Nephron progenitor cell (in vitro differentiated cells): Measurements from ENCODE around the gene CA10.

Experiments used
- DNase-seq: peaks from one replicate; pipeline ENCODE4 v3.0.0; 2021
- H3K27ac Mint-ChIP-seq: 2 replicates; pipeline ENCODE4 v1.8.0; 2021; ENCODE audit warnings: mild to moderate bottlenecking, moderate library complexity, mixed read lengths
- H3K27me3 Mint-ChIP-seq: 2 replicates; pipeline ENCODE4 v1.8.0; 2021; ENCODE audit warnings: mild to moderate bottlenecking, low read depth, mixed read lengths; ENCODE audit not compliant: poor library complexity
- H3K36me3 Mint-ChIP-seq: 2 replicates; pipeline ENCODE4 v1.8.0; 2021; ENCODE audit warnings: low read depth, mixed read lengths
- H3K4me1 Mint-ChIP-seq: 2 replicates; pipeline ENCODE4 v1.8.0; 2021; ENCODE audit warnings: mixed read lengths
- H3K4me3 Mint-ChIP-seq: 2 replicates; pipeline ENCODE4 v1.8.0; 2021; ENCODE audit warnings: mild to moderate bottlenecking, moderate library complexity, mixed read lengths
- H3K9me3 Mint-ChIP-seq: 2 replicates; pipeline ENCODE4 v1.8.0; 2021; ENCODE audit warnings: mild to moderate bottlenecking, moderate library complexity, mixed read lengths
- TF ChIP-seq, protein P1 (sequence below): fragments of 200-600 bp; sonication (generic); IDR thresholded peaks from 2 replicates; pipeline ENCODE4 v1.5.0; 2021; ENCODE audit warnings: antibody characterized with exemption

CA10 gene

DNA sequence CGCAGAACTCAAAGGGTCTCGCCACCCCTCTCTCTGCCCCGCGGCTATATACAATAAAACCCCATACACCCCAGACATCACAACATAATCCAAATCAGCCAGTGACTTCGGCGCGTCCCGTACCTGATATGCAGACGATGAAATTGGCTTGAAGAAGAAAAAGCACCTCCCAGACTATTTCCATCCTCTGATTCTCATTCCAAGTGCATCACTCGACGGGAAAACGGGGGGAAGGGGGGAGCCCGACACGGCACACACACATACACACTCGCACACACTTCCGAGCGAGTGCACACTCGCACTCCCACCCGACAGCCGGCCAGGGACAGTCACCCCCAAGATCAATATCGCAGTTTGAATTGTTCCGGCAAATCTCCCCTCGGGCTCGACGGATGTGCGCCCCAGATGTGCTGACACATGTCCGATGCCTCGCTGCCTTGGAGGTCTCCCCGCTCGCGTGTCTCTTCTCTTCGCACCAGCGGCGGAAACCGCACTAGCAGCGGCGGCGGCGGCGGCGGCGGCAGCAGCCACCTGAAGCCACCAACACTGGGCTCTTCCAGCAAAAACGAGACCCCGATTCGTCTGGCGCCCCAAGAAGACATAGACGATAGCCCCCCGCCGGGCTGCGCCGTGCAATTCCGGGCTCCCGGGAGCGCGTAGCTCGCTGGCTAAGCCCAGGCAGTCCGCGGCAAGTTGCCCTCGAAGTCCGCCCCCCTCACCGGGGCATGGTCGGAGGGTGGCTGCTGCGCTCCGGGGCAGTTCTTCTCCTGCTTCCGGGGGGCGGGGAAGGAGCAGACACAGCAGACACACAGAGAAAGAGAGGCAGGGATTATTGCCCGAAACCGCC lies 688 bp downstream of the CA10 start:
- TF ChIP-seq, protein P1, sequence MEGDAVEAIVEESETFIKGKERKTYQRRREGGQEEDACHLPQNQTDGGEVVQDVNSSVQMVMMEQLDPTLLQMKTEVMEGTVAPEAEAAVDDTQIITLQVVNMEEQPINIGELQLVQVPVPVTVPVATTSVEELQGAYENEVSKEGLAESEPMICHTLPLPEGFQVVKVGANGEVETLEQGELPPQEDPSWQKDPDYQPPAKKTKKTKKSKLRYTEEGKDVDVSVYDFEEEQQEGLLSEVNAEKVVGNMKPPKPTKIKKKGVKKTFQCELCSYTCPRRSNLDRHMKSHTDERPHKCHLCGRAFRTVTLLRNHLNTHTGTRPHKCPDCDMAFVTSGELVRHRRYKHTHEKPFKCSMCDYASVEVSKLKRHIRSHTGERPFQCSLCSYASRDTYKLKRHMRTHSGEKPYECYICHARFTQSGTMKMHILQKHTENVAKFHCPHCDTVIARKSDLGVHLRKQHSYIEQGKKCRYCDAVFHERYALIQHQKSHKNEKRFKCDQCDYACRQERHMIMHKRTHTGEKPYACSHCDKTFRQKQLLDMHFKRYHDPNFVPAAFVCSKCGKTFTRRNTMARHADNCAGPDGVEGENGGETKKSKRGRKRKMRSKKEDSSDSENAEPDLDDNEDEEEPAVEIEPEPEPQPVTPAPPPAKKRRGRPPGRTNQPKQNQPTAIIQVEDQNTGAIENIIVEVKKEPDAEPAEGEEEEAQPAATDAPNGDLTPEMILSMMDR: no peak
- Mint-ChIP-seq H3K4me1 (peaks cover 12% of the 10 kb centered on the region), H3K9me3 (peaks cover 3% of the 10 kb centered on the region), H3K27me3 (peaks cover 92% of the 10 kb centered on the region), H3K36me3 (no peaks in the 10 kb centered on the region), H3K27ac (no peak overlapping the region), H3K4me3 (peak overlapping the region; percentile 83)
- DNase-seq: peak; percentile 46

DNA sequence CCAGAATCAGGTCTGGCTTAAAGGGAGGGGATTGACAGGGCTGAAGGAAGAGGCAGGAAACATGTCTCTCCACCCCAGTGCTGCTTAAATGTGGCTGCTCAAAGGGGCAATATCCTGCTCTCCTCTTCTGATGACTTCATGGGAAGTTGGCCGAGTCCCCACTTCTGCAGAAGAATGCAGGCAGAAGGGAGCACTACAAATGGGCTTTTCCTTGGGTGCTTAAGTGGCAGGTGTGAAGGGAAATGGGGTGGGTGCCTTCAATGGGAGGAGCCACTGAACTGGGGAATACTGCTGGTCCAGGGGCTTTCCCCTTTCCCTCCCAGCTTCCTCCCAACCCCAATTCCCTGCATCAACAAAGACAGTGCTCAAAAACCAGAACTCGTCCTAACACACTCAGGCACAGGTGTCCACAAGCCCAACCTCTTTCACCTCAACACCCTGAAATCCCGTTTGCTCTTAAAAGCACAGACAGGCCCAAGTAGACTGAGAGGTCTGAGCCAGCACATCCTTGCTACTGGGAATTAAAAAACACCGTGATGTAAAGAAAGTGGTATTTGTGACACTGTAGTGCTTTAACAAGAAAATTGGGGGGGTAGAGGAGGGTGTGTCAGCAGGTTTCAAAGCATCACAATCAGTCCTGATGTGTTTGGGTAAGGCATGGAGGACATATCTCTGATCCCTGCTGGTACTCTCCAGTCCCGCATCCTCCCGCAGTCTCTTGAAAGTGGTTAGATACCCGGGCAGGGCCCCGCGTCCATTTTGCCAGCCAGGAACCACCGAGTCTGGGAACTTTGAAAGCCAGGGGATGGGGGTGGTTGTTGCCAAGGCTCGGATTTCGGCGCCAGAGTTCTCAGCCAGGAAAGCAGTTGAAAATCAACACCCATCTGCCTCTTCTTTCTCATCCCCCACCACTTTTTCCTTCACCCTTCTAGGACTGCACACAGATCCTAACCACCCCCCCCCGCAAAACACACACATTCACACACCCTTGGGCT lies 1.6 kb downstream of the CA10 start:
- Mint-ChIP-seq H3K9me3 (peaks cover 3% of the 10 kb centered on the region), H3K4me1 (peaks cover 12% of the 10 kb centered on the region), H3K27ac (no peak overlapping the region), H3K4me3 (peak overlapping the region; percentile 83), H3K27me3 (peaks cover 89% of the 10 kb centered on the region), H3K36me3 (no peaks in the 10 kb centered on the region)
- TF ChIP-seq, protein P1: no peak
- DNase-seq: no peak

DNA sequence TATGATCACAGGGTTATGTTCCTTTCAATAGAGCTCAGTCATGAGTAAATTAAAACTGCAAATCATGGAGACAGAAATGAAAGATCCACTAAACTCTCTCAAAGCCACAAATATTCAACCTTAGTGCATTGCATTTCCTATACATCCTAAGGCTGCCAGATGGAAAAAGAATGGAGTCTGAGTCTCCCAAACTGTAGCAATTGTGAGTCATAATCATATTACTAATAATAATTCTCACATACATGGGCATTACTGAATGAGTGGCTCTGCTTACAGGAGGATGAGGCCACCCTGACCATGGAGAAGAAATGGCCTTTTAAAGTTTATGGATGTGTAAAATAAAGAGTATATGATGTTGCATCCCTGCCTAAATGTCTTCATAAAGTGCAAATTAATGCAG lies 3.2 kb downstream of the CA10 start:
- Mint-ChIP-seq H3K27ac (no peak overlapping the region), H3K4me3 (no peak overlapping the region), H3K36me3 (no peaks in the 10 kb centered on the region), H3K9me3 (peaks cover 3% of the 10 kb centered on the region), H3K4me1 (peaks cover 12% of the 10 kb centered on the region), H3K27me3 (peaks cover 76% of the 10 kb centered on the region)
- DNase-seq: no peak
- TF ChIP-seq, protein P1: no peak

DNA sequence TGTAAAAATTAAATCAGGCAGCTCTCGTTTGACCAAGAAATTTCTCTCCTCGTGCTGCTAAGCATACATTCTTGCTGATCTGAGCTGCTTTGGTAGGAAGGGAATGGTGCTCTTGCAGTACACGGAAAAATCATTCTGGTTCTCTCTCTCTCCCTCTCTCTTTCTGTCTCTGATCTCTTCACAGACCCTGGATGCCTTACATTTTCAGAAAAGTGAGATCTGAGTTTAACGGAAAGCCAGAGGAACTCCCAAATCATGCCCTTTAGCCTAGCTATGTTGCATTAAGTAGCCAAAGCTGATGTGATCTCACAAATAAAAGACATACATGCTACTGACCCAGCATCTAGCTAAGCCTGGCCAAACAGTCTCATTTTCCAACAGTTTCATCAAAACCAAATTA lies 4.0 kb downstream of the CA10 start:
- no peak overlapping the region for H3K27ac Mint-ChIP-seq
- DNase-seq: no peak
- peaks cover 3% of the 10 kb centered on the region for H3K9me3 Mint-ChIP-seq
- H3K36me3 Mint-ChIP-seq: no peaks in the 10 kb centered on the region
- peaks cover 68% of the 10 kb centered on the region for H3K27me3 Mint-ChIP-seq
- peaks cover 12% of the 10 kb centered on the region for H3K4me1 Mint-ChIP-seq
- H3K4me3 Mint-ChIP-seq: no peak overlapping the region
- TF ChIP-seq, protein P1: no peak

DNA sequence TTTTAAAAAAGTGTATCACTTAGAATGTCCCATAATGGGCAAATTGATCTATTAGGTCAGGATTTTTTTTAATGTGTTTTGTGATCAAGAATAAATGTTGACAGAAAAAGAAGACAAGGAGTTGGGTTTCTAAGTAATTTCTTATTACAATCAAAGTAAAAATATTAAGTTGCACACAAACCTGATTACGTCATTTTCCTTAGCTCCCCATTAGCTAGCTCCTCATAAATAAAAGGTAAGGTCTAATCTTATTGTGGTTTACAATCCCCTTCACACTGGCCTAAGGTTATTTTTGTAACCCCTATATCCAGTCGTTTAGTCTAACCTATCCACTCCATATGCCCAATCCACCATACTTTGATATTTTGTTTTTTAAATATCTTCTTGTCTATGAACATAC lies 7.6 kb downstream of the CA10 start:
- no peak for DNase-seq
- no peaks in the 10 kb centered on the region for H3K36me3 Mint-ChIP-seq
- no peaks in the 10 kb centered on the region for H3K9me3 Mint-ChIP-seq
- TF ChIP-seq, protein P1: no peak
- H3K27ac Mint-ChIP-seq: no peak overlapping the region
- peaks cover 32% of the 10 kb centered on the region for H3K27me3 Mint-ChIP-seq
- H3K4me1 Mint-ChIP-seq: no peaks in the 10 kb centered on the region
- no peak overlapping the region for H3K4me3 Mint-ChIP-seq
